Inflammatory macrophage treated with lipopolysaccharide for 4 hours (primary cell): ENCODE data around the gene CCL26.
"Not testable (repeated sequence)": the region's sequence is repeated elsewhere in the genome, so short reads cannot be mapped to it uniquely, and the experiment has no call there.

Experiments used
- DNase-seq: peaks from one replicate; pipeline ENCODE4 v3.0.0-alpha.2; 2020

Gene CCL26

DNA sequence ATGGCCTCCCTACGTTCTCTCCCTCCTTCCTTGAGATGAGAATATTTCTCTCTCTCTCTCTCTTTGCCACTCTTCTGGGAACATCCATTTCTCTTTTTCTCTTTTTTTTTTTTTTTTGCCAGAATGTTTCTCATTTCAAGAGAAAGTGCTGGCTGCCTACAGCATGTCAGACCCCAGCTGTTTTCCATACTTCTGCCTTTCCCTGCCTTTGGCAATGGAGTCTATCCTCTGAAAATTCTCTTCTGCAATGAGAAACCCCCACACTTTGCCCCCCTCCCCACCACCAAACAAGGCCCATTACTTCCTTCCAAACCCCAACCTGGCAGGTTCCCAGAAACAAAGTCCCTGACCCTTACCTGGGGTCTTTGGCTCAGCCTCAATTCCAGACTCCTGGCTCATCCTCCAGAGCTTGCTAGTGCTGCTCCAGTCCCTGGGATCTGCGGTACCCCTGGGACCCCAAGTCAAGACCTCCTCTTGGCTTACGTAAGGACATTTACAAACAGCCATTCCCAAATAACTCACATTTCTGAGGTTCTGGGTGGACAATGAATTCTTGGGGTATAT is 17.4 kb upstream of the CCL26 start:
- DNase-seq: no peak

DNA sequence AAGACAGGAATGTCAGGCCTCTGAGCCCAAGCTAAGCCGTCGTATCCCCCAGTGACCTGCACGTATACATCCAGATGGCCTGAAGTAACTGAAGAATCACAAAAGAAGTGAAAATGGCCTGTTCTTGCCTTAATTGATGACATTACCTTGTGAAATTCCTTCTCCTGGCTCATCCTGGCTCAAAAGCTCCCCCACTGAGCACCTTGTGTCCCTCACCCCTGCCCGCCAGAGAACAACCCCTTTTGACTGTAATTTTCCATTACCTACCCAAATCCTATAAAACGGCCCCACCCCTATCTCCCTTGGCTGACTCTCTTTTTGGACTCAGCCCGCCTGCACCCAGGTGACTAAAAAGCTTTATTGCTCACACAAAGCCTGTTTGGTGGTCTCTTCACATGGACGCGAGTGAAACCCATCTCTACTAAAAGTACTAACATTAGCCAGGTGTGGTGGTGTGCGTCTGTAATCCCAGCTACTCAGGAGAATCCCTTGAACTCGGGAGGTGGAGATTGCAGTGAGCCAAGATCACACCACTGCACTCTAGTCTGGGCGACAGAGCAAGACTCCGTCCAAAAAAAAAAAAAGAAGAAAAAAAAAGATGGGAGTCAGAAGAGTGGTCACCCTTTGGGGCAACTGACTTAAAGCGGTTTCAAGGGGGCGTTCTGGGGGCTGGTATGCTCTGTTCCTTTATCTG is 16.3 kb upstream of the CCL26 start:
- not testable (repeated sequence) for DNase-seq

DNA sequence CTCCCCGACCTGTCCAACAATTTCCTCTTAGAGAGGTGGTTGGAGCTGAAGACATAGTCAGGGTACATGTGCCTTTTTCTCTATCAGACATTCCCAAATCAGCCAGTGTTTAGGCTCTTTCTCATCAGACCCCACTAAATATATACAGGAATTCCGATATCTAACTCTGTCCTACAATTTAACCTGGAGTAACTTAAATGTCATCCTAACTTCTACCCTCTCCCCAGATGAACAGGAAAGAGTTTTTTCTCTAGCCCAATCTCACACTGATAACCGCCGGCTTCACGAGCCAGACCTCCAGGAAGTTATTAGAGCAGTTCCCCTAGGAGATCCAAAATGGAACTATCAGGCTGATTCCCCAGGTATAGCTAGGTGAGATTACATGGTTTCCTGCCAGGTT is 11.0 kb upstream of the CCL26 start:
- DNase-seq: not testable (repeated sequence)

DNA sequence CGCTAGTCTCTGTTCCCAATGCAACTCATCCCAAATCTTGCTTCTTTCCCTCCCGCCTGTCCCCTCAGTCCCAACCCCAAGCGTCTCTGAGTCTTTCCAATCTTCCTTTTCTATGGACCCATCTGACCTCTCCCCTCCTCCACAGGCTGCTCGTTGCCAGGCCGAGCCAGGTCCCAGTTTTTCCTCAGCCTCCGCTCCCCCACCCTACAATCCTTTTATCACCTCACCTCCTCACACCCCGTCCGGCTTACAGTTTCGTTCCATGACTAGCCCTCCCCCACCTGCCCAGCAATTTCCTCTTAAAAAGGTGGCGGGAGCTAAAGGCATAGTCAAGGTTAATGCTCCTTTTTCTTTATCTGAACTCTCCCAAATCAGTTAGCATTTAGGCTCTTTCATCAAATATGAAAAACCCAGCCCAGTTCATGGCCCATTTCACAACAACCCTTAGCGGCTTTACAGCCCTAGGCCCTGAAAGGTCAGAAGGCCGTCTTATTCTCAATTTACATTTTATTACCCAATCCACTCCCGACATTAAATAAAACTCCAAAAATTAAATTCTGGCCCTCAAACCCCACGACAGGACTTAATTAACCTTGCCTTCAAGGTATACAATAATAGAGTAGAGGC is 8.7 kb upstream of the CCL26 start:
- DNase-seq: peak; percentile 22

DNA sequence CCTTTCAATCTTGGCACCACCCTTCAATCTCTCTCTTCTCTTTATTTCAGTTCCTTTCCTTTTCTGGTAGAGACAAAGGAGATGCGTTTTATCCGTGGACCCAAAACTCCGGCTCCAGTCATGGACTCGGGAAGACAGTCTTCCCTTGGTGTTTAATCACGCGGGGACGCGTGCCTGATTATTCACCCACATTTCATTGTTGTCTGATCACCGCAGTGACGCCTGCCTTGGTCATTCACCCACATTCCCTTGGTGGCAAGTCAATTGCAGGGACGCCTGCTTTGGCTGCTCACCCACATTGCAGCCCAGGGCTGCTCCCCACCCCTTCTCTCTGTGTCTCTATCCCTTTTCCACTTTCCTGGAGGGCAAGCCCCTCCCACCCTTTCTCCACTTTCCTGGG is 7.5 kb upstream of the CCL26 start:
- not testable (repeated sequence) for DNase-seq

DNA sequence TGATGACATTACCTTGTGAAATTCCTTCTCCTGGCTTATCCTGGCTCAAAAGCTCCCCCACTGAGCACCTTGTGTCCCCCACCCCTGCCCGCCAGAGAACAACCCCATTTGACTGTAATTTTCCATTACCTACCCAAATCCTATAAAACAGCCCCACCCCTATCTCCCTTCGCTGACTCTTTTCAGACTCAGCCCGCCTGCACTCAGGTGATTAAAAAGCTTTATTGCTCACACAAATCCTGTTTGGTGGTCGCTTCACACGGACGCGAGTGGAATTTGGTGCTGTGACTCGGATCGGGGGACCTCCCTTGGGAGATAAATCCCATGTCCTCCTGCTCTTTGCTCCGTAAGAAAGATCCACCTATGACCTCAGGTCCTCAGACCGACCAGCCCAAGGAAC is 7.0 kb upstream of the CCL26 start:
- not testable (repeated sequence) for DNase-seq

DNA sequence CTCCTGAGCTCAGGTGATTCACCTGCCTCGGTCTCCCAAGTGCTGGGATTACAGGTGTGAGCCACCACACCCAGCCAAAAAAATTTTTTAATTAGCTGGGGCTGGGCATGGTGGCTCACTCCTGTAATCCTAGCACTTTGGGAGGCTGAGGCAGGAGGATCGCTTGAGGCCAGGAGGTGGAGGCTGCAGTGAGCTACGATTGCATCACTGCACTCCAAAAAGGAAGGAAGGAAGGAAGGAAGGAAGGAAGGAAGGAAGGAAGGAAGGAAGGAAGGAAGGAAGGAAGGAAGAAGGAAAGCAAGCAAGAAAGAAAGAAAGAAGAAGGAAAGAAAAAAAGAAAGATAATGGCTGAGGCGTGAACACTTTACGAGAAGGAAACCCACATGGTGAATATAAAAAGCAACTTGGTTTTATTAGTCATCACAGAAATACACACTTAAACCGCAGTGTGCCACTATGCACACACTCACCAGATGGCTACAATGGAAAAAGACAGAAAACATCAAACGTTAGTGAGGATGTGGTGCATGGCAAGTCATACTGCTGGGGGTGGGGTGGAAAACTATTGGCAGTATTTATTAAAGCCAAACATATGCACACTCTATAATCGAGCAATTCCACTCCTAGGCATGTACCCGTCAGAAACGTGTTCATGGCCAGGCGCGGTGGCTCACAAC is 4.4 kb upstream of the CCL26 start:
- peak; percentile 8 for DNase-seq

DNA sequence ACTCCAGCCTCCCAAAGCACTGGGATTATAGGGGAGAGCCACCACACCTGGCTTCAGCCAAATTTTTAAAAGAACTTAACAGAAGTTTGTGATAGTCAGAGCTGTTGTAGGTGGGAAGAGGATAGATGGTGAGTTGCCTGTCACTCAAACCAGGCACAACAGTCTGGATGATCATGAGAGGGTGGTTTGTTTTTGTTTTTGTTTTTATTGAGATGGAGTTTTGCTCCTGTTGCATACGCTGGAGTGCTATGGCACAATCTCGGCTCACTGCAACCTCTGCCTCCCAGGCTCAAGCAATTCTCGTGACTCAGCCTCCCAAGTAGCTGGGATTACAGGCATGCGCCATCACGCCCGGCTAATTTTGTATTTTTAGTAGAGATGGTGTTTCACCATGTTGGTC is 1.9 kb upstream of the CCL26 start:
- not testable (repeated sequence) for DNase-seq

DNA sequence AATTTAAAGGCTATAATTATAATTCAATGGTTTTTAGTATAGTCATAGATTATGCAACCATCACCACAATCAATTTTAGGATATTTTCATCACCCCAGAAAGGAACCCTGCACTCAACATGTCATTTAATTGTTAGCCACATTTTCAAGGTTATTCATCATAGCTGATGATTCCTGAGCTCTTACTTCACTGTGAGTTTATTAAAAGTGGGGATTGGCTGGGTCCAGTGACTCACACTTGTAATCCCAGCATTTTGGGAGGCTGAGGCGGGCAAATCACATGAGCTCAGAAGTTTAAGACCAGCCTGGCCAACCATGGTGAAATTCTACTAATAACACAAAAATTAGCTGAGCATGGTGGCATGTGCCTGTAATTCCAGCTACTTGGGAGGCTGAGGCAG is 787 bp downstream of the CCL26 start:
- no peak for DNase-seq

DNA sequence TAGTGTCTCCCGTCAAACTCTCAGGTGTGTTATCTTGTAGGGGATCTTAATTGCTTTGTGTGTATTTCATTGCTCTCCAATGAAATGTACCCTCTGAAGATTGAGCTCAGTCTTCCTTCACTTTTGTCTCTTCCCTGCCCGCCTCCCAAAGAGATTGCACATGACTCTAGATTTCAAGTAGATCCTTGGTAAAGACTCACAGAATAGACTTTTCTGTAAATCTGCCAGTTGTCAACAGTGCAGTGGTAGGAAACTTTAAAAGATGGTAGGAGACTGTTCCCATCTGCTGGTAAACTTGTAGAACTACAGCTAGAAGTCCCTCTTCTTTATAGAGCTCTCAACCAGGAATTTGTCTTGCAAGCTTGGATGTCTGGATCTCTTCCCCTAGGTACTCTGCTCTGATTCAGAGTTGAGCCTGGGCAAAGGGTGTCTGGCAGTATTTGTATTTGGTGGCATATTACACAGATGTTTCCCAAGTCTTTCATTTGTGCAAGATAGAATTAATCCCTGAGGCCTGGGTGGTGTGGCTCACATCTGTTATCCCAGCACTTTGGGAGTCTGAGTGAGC is 9.6 kb downstream of the CCL26 start:
- peak; percentile 67 for DNase-seq

DNA sequence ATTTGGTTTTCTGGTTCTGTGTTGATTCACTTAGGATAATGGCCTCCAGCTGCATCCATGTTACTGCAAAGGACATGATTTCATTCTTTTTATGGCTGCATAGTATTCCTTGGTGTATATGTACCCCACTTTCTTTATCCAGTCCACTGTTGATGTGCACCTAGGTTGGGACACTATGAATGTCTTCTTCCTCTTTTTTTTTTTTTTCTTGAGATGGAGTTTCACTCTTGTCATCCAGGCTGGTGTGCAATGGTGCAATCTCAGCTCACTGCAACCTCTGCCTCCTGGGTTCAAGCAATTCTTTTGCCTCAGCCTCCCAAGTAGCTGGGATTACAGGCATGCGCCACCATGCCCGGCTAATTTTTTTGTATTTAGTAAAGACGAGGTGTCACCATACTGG is 10.2 kb downstream of the CCL26 start:
- DNase-seq: peak; percentile 31

DNA sequence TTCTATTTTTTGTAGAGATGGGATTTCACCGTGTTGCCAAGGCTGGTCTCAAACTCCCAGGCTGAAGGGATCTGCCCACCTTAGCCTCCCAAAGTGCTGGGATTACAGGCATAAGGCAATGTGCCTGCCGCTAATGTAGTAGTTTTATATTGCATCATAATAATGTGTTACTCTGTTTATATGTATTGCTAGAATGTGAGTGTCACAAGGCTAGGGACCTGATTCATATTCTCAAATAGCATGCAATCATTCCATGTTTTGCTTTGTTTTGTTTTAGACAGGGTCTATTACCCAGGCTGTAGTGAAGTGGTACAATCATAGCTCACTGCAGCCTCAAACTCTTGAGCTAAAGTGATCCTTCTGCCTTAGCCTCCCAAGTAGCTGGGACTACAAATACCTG is 13.5 kb downstream of the CCL26 start:
- no peak for DNase-seq

DNA sequence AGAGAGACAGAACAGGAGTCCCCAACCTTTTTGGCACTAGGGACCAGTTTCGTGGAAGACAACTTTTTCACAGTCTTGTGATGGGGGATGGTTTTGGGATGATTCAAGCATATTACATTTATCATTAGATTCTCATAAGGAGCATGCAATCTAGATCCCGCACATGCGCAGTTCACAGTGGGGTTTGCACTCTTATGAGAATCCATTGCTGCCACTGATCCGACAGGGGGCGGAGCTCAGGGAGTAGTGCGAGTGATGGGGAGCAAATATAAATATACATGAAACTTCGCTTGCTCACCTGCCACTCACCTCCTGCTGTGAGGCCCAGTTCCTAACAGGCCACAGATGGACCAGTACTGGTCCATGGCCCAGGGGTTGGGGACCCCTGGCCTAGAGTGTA is 14.2 kb downstream of the CCL26 start:
- DNase-seq: no peak

DNA sequence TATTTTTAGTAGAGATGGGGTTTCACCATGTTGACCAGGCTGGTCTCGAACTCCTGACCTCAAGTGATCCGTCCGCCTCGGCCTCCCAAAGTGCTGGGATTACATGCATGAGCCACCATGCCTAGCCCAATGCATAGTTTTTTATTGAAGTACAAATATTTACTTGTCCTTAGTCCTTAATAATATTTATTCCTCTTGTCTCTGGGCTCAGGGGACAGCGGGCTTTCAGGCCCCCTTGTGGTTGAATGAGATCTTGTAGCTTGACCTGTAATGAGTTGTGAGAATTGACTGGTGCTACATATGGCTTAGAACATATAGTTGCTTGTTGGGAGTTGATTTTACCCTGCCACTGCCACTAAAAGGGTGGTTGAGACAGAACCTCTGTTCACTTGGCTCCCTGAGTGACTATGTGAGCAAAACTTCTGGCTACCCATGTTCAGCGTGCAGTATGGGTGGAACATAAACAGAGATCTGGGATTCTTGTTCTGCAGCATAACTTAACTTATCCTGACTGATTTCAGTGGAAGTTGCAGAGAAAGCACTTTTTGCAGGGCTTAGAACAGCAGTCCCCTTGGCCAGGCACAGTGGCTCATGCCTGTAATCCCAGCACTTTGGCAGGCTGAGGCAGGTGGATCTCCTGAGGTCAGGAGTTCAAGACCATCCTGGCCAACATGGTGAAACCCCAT is 14.9 kb downstream of the CCL26 start:
- peak; percentile 40 for DNase-seq

DNA sequence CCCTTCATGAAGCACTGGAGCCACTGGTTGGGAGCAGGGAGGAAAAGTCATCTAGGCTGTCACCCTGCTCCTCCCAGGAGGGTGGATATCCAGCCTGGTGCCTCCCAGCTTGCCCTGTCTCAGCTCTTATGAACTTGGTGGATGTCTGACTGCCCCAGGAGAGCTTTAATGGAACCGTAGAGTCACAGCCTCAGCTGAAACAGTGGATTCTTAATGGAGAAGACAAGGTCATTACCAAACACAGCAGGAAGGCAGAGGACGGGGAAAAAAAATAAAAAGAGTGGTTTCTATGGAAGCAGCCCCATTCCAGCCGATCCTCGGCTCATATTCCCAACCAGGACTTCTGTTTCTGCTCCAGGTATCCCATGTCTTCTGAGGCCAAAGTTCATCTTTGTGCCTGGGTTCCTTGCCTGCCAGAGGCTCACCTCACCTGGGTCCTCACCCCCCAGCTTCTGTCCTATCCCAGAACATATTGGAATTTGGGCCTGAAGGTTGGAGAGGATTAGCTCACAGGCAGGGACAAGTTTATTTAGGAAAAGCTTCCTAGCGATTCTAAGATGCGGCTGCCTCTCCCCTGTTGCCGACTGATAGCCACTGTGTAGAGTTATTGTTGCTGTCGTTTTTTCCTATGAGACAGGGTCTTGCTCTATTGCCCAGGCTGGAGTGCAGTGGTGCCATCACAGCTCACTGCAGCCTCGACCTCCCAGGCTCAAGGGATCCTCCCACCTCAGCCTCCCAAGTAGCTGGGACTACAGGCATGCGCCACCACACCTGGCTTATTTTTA is 15.6 kb downstream of the CCL26 start:
- DNase-seq: no peak

DNA sequence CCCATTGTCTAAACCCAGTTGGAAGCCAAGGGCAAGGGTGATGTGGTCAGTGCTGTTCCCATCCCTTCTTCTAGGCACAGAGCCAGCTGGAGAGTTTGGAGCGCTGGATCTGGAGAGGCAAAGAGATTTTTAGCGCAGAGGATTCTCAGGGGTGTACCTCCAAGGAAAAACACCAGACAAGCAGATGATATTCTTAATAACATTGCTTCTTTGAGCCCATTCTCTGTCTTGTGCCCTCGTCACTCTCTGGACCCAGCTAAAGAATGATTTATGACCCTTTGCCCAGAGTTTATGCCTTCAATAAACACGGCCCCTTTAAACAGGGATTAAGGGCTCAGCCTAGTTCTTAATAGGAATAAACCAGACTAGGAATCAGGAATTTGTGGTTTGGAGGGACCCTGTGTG is 28.6 kb downstream of the CCL26 start:
- no peak for DNase-seq

DNA sequence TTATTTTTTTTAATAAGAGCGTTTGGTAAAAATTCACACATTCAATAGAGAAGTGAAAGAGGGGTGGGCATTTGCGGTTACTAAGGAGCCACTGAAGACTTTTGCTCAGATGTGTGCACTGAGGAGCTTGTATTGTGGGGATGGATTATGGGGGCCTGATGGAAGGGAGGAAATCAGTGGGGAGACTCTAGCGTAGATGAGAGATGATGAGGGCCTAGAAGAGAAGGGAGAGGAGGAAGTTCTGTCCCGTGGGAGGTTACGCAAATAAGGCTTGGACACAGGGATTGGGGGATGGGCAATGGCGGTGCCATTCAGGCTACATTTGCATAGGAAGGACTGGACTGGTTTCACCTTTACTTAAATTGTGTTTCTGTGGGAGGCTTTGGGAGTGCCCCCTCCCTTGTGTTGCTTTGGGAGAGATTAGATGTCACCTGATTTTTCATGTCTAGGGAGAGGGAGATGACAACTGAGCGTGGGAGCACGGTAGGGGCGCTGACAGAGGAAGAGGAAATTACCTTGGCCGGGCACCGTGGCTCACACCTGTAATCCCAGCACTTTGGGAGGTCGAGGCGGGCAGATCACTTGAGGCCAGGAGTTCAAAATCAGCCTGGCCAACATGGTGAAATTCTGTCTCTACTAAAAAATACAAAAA is 31.0 kb downstream of the CCL26 start:
- peak; percentile 89 for DNase-seq

DNA sequence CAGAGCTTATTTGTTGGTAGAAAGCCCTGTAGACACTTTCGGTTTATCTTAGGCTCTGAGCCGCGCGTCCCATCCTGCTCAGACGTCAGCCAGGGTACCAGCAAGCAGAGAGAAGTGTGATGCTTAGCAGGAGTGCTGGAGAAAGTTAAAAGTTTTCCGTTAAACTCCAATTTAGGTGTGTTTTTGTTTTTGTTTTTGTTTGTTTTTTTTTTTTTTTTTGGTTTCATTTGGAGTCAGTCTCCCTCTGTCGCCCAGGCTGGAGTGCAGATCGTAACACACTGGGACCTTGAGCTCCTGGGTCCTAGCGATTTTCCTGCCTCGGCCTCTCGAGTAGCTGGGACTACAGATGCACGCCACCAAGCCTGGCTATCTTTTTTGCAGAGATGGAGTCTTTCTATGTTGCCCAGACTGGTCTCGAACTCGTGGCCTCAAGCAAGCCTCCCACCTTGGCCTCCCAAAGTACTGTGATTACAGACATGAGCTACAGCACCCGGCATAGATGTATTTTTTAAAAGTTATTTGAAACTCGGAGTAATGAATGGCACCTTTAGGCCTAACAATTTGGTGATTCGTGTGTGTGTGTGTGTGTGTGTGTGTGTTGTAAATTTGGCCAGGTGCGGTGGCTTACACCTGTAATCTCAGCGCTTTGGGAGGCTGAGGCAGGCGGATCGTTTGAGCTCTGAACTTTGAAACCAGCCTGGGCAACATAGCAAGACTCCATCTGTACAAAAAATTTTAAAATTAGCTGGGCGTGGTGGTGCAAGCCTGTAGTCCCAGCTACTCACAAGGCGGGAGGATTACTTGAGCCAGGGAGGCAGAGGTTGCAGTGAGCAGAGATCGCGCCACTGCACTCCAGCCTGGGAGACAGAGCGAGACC is 32.0 kb downstream of the CCL26 start:
- no peak for DNase-seq

DNA sequence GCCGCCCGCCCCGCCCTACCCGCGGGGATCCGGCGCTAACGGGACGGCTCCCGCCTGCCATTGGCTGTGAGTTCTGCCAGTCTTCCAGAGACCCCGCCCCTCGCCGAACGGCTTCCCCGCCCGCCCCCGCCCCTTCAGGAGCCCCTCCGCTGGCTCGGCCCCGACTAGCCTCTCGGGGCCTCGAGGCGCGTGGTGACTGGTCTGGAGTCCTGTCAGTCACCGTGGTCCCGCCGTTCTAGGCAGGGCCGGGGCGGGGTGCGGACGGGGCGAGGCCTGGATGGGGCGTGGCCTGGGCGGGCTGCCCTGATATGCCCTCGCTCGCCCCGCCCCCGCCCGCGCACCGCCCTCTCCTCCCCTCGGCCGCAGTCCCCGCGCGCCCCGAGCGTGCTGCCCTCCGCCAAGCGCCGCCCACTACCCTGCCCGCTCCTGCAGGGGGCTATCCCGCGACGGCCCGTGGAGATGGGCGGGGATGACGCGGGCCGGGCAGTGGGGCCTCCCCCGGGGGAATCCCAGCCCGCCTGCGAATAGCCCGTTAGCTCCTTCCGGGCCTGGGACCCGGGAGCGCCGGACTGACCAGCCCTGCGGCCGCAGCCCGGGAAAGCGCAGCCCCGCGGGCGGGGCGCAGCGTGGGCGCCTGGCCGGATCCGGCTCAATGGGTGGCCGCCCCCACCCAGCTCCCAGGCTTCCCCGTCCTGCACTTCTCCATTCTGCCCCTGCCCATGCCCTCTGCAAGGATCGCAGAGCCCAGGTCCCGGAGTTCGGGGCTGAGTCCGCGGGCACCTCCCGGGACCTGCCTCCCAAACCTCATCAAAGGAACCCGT is 32.8 kb downstream of the CCL26 start:
- peak; percentile 99 for DNase-seq

DNA sequence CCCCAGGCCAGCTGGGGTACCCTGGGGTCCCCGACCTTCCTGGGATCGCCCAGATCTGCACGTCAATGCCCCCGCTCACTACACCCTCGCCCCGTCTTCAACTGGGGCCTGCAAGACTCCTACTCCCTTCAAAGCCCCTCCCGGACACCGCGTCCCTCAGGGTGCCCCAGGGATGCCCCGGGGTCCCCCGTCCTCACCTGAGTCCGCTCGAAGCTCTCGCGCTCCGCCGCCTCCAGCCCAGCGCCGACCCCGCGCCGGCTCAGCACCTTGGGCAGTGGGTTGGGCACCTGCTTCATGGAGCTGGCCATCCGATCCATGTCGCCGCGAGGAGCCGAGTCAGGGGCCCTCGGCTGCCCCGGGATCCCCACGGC is 33.4 kb downstream of the CCL26 start, which contains the start of gene HIP1:
Gene HIP1, minus strand, starts transcription at position 338 of the 371 bp plus-strand sequence. Its CDS starts 21 bp downstream, at position 317.
- no peak for DNase-seq
